ENCODE data around the gene CEP131.
"Not testable (repeated sequence)": the region's sequence is repeated elsewhere in the genome, so short reads cannot be mapped to it uniquely, and the experiment has no call there.

The CEP131 gene

GRCh38 chr17:81238815-81239713 is 16.3 kb upstream of the CEP131 start, which contains the start of the genes NDUFAF8 and TEPSIN:
TSS of gene NDUFAF8 (plus strand) at chr17:81239318. CDS start at chr17:81239364, 46 bp downstream.
TSS of gene TEPSIN (minus strand) at chr17:81239055. CDS start at chr17:81239033, 22 bp downstream.
- peak; percentile 92 for DNase-seq (ENCODE audit: low read depth)

GRCh38 chr17:81238490-81238814 is 15.7 kb upstream of the CEP131 start:
- no peak for DNase-seq (ENCODE audit: low read depth)

GRCh38 chr17:81237591-81238489 is 15.1 kb upstream of the CEP131 start:
- DNase-seq (ENCODE audit: low read depth): no peak

GRCh38 chr17:81236784-81237183 is 14.0 kb upstream of the CEP131 start:
- DNase-seq (ENCODE audit: low read depth): no peak

- DNase-seq (ENCODE audit: low read depth): no peak
Observed at GRCh38 chr17:81235822-81236740, 13.3 kb upstream of the CEP131 start.

- DNase-seq (ENCODE audit: low read depth): no peak
Observed at GRCh38 chr17:81234940-81235821, 12.4 kb upstream of the CEP131 start.

- DNase-seq (ENCODE audit: low read depth): no peak
Observed at GRCh38 chr17:81234506-81234855, 11.7 kb upstream of the CEP131 start.

- no peak for DNase-seq (ENCODE audit: low read depth)
Observed at GRCh38 chr17:81233811-81234505, 11.2 kb upstream of the CEP131 start.

- DNase-seq (ENCODE audit: low read depth): no peak
Observed at GRCh38 chr17:81233316-81233715, 10.6 kb upstream of the CEP131 start.

GRCh38 chr17:81232616-81233241 is 10.0 kb upstream of the CEP131 start:
- DNase-seq (ENCODE audit: low read depth): no peak

GRCh38 chr17:81231766-81232581 is 9.2 kb upstream of the CEP131 start:
- DNase-seq (ENCODE audit: low read depth): no peak

GRCh38 chr17:81231121-81231645 is 8.4 kb upstream of the CEP131 start:
- DNase-seq (ENCODE audit: low read depth): no peak

- no peak for DNase-seq (ENCODE audit: low read depth)
Observed at GRCh38 chr17:81230043-81230820, 7.5 kb upstream of the CEP131 start.

- no peak for DNase-seq (ENCODE audit: low read depth)
Observed at GRCh38 chr17:81229666-81229920, 6.8 kb upstream of the CEP131 start.

- no peak for DNase-seq (ENCODE audit: low read depth)
Observed at GRCh38 chr17:81228834-81229665, 6.3 kb upstream of the CEP131 start.

- DNase-seq (ENCODE audit: low read depth): no peak
Observed at GRCh38 chr17:81228420-81228819, 5.7 kb upstream of the CEP131 start.

GRCh38 chr17:81227630-81228029 is 4.9 kb upstream of the CEP131 start:
- not testable (repeated sequence) for DNase-seq (ENCODE audit: low read depth)

All from CMK (cell line).